ENCODE measurements around the gene CACNB4. TPM values are rescaled to one million over a fixed set of nuclear protein-coding genes. Genes with fewer than 3 reads are reported as not detected.

The CACNB4 gene
- total and polyA plus RNA-seq, 10 of the 15 experiments (the other 5 are each of a cell fraction or from before 2014, with no cell fraction given) = 2.0 to 21.6 (median 9.3) TPM

GRCh38 chr2:151878204-151878603 lies 220.6 kb downstream of the CACNB4 start (continued):
- TF ChIP-seq ZBTB4 (CRISPR knock-in tag; IDR thresholded peaks at IDR 0.05) (no peak), CREM (IDR thresholded peaks at IDR 0.05; ENCODE audit: low read depth) (no peak), NBN (IDR thresholded peaks at IDR 0.05) (no peak), POU2F2 (IDR thresholded peaks at IDR 0.05; ENCODE audit: borderline replicate concordance, low read depth, low read length) (no peak), NKRF (conservative IDR thresholded peaks at IDR 0.05) (no peak), CEBPB (IDR thresholded peaks at IDR 0.05; ENCODE audit: borderline replicate concordance in 1 of 2, low read depth in 2 of 2, low read length in 2 of 2) (no peak), PRDM15 (CRISPR knock-in tag; IDR thresholded peaks at IDR 0.05) (no peak), MTA3 (IDR thresholded peaks at IDR 0.05; ENCODE audit: borderline replicate concordance, low read length) (no peak), TCF3 (IDR thresholded peaks at IDR 0.05; ENCODE audit: borderline replicate concordance, insufficient read depth, low read depth, low read length) (no peak), ATF7 (IDR thresholded peaks at IDR 0.05; ENCODE audit: low read depth) (no peak), E2F8 (IDR thresholded peaks at IDR 0.05; ENCODE audit: low read depth, partially characterized antibody) (no peak), SREBF2 (IDR thresholded peaks at IDR 0.05; ENCODE audit: low read length) (no peak), ZNF622 (IDR thresholded peaks at IDR 0.05) (no peak), MEF2B (IDR thresholded peaks at IDR 0.05; ENCODE audit: partially characterized antibody, poor library complexity, severe bottlenecking) (no peak)
